ENCODE data around the gene CRACR2A.

The CRACR2A gene

GRCh38 chr12:3644104-3644503 lies 108.8 kb downstream of the CRACR2A start:
- DNase-seq (ENCODE audit: low read depth): no peak
- no peak for TF ChIP-seq CTCF (IDR thresholded peaks at IDR 0.05; ENCODE audit: insufficient read depth, low read depth, low read length, missing control alignments)
- no peak overlapping the region for H3K4me3 ChIP-seq (ENCODE audit: low read depth, low read length)

GRCh38 chr12:3641428-3642018 lies 111.4 kb downstream of the CRACR2A start:
- DNase-seq (ENCODE audit: low read depth): no peak
- no peak for TF ChIP-seq CTCF (IDR thresholded peaks at IDR 0.05; ENCODE audit: insufficient read depth, low read depth, low read length, missing control alignments)
- H3K4me3 ChIP-seq (ENCODE audit: low read depth, low read length): no peak overlapping the region

- DNase-seq (ENCODE audit: low read depth): no peak
- TF ChIP-seq CTCF (IDR thresholded peaks at IDR 0.05; ENCODE audit: insufficient read depth, low read depth, low read length, missing control alignments): no peak
- no peak overlapping the region for H3K4me3 ChIP-seq (ENCODE audit: low read depth, low read length)
Observed at GRCh38 chr12:3636328-3636727, 116.6 kb downstream of the CRACR2A start.

- TF ChIP-seq CTCF (IDR thresholded peaks at IDR 0.05; ENCODE audit: insufficient read depth, low read depth, low read length, missing control alignments): no peak
- no peak for DNase-seq (ENCODE audit: low read depth)
- H3K4me3 ChIP-seq (ENCODE audit: low read depth, low read length): no peak overlapping the region
Observed at GRCh38 chr12:3634348-3634747, 118.6 kb downstream of the CRACR2A start.

GRCh38 chr12:3633396-3633795 lies 119.5 kb downstream of the CRACR2A start:
- no peak overlapping the region for H3K4me3 ChIP-seq (ENCODE audit: low read depth, low read length)
- TF ChIP-seq CTCF (IDR thresholded peaks at IDR 0.05; ENCODE audit: insufficient read depth, low read depth, low read length, missing control alignments): no peak
- DNase-seq (ENCODE audit: low read depth): no peak

- no peak for DNase-seq (ENCODE audit: low read depth)
- no peak overlapping the region for H3K4me3 ChIP-seq (ENCODE audit: low read depth, low read length)
- no peak for TF ChIP-seq CTCF (IDR thresholded peaks at IDR 0.05; ENCODE audit: insufficient read depth, low read depth, low read length, missing control alignments)
Observed at GRCh38 chr12:3632754-3633153, 120.2 kb downstream of the CRACR2A start.

GRCh38 chr12:3632256-3632655 lies 120.7 kb downstream of the CRACR2A start:
- no peak for TF ChIP-seq CTCF (IDR thresholded peaks at IDR 0.05; ENCODE audit: insufficient read depth, low read depth, low read length, missing control alignments)

More at GRCh38 chr12:3632256-3632655, 120.7 kb downstream of the CRACR2A start:
- no peak for DNase-seq (ENCODE audit: low read depth)
- no peak overlapping the region for H3K4me3 ChIP-seq (ENCODE audit: low read depth, low read length)
